ENCODE measurements around the gene NPSR1.
"Not testable (repeated sequence)": the region's sequence is repeated elsewhere in the genome, so short reads cannot be mapped to it uniquely, and the experiment has no call there.

Gene NPSR1

DNA sequence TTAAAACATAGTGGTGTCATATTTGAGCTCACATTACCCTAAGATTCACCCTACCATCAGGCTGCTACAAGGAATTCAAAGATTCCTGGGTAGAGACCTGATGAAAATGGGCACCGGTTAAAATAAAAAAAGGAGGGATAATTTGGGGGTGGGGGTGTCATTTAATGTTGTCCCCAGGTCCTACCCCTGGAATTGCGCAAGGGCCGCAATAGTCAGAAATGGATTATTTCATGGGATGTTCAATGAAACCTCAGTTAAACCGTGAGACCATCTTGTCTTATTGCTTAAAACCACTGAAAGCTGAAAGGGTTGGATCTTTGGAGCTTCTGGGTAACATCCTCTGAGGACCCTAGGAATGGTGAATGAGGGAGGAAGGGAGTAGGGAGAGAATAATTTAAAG, 216.3 kb downstream of the NPSR1 start:
- not testable (repeated sequence) for DNase-seq (ENCODE audit: low read depth)

DNA sequence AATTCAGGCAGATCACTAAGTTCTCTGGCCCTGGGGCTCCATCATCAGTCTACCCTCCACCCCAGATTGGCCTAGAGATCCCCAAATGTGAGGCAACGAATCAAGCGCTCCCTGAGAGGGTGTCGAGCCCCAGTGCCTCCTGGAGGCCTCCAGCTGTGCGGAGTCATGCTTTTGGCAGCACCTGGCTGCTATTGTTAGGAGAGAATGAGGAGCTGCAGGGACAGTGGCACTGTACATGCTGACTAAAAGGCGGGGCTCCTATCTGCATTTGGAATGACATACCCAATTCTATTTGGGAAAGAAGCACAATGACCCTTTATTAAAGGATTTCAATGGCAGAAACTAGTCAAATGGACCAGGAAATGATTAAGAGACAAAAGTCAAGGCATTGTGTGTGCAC, 217.5 kb downstream of the NPSR1 start:
- no peak for DNase-seq (ENCODE audit: low read depth)

DNA sequence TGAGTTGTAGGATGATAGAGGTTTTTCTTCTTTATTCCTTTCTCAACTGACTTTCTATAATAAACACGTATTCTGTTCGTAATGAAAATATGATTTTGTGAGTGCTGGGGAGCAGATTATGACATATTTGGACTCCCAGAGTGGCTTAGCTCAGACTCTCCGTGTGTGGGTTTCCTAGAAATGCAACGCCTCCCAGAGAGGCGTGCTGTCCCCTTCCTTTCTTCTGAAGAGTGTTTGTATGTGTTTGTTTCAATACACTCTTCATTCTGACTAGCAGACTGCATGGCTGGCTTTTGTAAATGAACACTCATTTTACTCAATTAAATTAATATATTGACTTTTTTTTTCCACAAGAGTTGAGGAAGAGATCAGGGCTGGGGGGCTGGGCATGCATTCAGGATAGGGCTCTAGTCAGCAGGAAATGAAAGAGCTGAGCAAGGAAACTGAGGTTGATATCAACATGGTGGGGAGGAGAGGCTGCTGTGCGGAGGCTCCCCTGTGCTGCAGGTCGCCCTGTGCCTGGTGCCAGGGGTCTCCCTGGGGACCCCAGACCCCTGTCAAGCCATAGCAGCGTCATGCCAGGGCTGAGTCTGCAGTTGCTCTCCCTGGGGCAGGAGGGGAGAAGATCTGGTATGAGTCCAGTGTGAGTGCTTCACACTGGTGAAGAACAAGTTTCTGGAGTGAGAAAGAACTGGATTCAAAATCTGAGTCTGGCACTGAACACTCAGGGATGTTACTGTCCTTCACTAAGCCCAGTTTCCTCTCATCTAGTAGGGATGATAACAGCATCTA, 221.1 kb downstream of the NPSR1 start:
- DNase-seq (ENCODE audit: low read depth): not testable (repeated sequence)

- DNase-seq (ENCODE audit: low read depth): no peak
Measured at GRCh38 chr7:34879871-34880270, 221.9 kb downstream of the NPSR1 start.

DNA sequence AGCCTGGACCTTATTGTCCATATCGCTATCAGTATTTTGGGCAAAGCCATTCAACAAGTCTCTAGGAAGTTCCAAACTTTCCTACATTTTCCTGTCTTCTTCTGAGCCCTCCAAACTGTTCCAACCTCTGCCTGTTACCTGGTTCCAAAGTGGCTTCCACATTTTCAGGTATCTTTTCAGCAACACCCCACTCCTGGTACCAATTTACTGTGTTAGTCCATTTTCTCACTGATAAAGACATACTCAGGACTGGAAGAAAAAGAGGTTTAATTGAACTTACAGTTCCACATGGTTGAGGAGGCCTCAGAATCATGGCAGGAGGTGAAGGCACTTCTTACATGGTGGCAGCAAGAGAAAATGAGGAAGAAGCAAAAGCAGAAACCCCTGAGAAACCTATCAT, 225.8 kb downstream of the NPSR1 start:
- not testable (repeated sequence) for DNase-seq (ENCODE audit: low read depth)

- DNase-seq (ENCODE audit: low read depth): no peak
Measured at GRCh38 chr7:34886856-34887255, 228.8 kb downstream of the NPSR1 start.

- DNase-seq (ENCODE audit: low read depth): no peak
Measured at GRCh38 chr7:34889951-34890350, 231.9 kb downstream of the NPSR1 start.

GRCh38 chr7:34895202-34895601, 237.2 kb downstream of the NPSR1 start:
- DNase-seq (ENCODE audit: low read depth): no peak
